GM21515 (cell line): ENCODE measurements around the gene ARRB1.
A peak's percentile ranks its signal among the peaks of the same experiment; 100 is the strongest.
"Not testable (repeated sequence)": the region's sequence is repeated elsewhere in the genome, so short reads cannot be mapped to it uniquely, and the experiment has no call there.

ENCODE experiments used
- ATAC-seq: cut with Tn5 transposase; IDR thresholded peaks from one replicate; pipeline ENCODE4 v1.9.1; 2021; ENCODE audit not compliant: unreplicated experiment

Gene ARRB1

DNA sequence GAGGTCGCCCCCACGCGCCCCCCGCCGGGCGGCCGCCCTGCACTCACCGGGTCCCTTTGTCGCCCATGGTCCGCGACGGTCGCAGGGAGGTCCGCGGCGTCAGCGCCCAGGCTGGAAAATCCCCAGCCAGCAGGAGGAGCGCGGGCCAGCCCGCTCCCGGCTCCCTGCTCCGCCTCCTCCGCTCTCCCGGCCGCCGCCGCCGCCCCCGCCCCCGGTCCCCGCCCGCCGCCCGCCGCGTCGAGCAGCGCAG is at the start of gene ARRB1:
ARRB1 (minus strand) TSS at position 121 of the 250 bp plus-strand sequence; CDS start at position 67, 54 bp downstream.
- no peak for ATAC-seq

DNA sequence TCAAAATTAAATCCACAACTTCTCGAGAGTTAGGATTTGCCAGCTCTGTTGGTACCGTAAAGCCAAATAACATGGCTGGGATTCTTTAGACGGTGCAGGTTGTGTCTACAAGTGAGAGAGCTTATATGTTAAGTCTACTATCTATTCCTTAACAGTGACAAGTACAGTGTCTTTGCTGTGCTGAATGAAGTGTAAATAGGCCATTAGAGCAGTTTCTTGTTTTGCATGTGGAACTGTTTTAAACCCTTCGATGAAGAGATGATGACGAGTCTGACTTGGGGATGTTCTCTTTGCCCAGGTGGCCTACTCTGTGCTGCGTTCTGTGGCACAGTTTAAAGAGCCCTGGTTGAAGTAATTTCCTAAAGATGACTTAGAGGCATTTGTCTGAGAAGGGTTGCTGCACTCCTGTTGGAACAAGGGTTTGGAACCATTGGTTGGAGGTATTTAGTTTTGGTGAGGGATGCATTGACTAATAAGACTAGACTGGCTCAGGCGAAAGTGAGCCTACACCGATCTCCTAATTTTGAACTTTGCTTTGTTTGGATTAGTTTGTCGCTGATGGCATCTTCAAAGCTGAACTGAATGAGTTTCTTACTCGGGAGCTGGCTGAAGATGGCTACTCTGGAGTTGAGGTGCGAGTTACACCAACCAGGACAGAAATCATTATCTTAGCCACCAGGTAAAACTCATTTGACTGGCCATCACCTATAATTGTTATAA is 48.8 kb upstream of the ARRB1 start:
- ATAC-seq: no peak

DNA sequence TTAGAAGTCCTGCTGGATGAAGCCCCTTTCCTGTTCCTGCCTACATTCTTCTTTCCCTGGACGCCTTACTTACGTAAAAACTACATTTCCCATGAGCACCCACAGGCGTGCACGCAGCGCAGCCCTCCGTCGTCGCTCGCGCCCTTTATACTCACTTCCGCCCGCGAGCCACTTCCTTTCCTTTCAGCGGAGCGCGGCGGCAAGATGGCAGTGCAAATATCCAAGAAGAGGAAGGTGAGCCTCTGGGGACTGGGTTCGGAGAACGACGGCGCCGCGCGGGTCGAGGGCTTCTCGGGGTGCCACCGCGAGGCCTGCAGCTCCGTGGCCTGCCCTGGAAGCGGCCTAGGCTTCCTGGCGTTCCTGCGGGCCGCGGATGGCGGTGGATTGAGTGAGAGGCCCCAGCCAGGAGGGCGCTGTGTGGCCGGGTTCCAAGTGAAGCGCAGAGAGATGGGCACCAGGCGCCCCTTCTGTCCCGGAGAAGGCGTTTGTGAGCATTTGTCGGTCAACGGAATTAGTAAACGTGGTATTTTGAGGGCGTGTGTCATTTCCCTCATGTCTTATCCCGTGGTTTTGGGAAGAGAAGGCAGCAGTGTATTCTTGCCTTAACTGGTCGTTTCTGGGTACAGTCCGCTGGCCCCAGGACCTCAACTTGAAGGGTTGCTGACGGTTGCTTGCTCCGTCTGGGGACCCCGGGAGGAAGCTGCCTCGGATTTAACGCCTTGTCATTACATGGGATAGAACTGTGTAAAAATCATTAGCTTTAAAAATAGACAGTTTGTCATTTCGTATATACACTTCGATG is 48.1 kb upstream of the ARRB1 start, which contains the start of gene RPS3:
RPS3 (plus strand) TSS at position 175 of the 802 bp plus-strand sequence; CDS start at position 205, 30 bp downstream.
- ATAC-seq: peak; percentile 83

DNA sequence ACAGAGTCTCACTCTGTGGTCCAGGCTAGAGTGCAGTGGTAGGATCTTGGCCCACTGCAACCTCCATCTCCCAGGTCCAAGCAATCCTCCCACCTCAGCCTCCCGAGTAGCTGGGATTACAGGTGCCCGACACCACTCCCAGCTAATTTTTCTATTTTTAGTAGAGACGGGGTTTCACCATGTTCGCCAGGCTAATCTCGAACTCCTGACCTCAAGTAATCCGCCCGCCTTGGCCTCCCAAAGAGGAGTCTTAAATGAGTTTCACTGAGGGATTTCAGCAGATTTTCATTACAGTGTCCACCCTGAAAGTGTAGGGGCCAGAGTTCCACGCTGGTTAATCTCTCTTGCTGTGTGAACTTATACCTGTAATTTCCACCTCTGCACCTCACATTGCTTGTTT is 47.4 kb upstream of the ARRB1 start:
- ATAC-seq: no peak

DNA sequence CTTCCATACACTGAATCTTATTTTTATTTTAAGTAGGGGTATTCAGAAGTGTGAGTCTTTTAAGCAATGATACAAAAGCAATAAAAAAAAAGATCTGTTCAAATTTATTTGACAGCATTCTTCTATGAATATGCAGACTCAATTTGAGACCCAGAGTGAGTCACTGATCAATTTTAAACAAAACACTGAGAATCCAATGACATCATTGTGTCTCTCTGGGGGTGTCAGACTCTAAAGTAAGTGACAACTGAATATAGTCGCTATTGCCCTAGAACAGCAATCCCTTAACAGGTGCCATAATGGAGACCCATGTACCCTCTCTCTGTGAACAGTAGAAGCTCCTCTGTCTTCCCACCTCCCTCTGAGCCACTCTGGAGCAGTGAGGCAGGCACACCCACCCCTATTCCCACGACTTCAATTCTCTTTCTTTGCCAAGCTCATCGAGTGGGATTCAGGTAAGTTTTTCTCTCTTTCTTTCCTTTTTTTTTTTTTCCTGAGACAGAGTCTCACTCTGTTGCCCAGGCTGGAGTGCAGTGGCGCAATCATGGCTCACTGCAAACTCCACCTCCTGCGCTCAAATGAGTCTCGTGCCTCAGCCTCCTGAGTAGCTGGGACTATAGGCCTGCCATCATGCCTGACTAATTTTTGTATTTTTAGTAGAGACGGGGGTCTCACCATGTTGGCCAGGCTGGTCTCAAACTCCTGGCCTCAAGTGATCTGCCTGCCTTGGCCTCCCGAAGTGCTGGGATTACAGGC is 42.8 kb upstream of the ARRB1 start:
- no peak for ATAC-seq

DNA sequence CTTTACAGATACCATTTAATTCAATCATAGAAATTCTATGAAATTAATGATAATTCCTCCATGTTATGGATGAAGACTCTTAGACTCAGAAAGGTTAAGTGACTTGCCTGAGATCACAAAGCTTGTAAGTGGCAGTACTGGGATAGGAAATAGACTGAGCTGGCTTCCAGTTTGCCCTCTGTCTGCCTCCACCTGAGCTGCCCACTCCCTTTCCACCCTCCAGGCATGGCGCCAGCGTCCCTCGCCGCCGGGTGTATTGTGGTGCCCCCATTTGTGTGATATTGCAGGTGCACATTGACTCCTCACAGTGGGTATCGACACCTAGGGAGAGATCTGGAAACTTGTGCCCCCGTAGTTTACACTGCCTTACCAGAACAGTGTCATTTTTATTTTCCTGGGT is 38.5 kb upstream of the ARRB1 start:
- no peak for ATAC-seq

DNA sequence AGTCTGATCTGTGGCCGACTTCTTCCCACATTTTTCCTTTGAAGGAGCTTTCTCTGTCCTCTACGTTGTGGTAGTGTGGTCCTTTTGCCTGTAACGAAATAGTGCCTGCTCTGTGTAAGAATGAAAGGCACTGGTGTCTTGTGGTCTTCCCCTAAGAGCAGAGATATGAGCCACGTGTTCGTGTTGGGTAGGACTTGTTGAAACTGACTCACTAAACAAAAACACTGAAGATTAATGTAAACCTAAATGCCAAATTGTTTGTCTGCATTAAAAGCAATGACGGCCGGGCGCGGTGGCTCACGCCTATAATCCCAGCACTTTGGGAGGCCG is 37.8 kb upstream of the ARRB1 start:
- ATAC-seq: no peak

DNA sequence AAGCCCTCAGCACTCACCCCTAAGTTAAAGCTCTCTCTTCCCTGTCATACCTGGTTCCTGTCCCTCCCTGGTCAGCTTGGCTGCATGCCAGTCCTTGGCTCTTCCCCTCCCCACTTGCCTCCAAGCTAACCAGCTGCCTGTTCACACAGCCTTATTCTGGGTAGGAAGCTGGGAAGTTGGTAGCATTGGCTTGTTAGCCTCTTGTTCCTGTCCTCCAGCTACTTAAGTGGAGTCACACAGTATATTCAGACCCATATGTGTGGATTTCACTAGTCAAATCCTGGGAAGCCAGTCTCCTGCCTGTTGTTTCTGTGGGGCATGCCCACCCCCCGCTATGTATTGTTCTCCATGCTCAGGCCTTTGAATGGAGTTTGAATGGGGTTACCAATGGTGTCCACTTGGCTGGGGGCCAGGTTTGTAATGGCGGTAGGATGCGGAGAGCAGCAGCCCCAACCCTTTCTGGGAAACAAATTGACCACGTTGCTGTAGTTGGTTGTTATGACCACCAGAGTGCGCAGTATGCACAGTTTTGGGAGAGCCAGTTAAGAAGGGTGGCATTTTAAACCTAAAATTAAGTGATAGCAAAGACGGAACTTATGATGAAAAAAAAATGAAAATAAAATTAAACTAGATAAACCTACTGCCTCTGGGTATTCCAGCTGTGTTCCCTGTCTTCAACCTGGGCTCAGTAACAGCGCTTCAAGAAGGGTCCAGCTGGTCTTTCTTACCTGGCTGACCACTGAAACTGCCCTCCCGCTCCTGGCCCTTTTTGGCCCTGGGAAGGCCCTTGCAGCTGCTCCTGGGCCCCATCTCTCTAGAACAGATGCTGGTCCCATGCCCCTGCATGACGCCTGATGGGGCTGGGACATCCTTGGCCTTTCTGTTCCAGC is 37.2 kb upstream of the ARRB1 start:
- ATAC-seq: no peak

DNA sequence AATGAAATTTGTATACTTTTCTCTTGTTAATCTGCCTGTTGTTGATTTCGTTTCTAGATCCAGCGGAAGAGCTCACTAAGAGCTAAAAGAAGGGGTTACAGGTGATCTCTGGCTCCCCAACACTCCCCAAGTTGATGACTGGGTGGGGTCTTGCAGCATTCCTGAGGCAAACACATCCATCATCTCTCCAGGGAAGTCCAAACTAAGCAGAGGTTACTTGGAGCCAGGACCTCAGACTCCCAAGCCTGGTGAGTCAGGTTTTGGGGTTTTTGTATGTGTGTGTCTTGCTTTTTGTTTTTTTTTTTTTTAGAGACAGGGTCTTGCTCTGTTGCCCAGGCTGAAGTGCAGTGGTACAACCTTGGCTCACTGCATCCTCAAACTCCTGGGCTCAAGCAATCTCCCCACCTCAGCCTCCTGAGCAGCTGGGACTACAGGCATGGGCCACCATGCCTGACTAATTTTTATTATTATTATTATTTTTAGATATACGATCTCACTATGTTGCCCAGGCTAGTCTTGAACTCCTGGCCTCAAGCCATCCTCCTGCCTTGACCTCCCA is 36.4 kb upstream of the ARRB1 start:
- ATAC-seq: no peak

DNA sequence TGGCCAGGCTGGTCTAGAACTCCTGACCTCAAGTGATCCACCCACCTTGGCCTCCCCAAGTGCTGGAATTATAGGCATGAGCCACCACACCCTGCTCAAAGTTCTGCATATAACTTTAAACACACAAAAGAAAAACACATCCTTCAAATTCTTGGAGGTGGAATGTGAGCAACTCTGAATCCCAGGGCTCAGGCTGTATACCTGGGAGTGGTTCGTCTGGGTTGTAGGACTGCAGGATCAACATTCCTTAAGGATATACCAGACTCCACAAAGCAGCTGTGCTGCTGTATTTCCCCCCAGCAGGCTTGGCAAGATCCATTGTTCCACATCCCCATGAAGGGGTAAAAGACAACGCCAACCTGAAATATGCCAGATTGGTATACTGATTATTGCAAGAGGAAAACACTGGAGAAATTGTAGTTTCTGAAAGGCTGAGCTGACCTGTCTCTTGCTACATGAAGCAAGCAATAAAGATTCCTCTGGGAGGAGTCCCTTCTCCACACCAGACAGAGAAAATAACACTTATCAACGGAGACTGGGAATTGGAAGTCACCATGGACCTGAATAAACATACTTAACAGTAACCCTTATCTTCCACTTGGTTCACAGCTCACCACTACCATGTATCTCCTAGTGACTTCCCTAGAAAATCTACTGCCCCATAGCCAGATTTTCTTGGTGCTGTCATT is 35.6 kb upstream of the ARRB1 start:
- ATAC-seq: no peak

DNA sequence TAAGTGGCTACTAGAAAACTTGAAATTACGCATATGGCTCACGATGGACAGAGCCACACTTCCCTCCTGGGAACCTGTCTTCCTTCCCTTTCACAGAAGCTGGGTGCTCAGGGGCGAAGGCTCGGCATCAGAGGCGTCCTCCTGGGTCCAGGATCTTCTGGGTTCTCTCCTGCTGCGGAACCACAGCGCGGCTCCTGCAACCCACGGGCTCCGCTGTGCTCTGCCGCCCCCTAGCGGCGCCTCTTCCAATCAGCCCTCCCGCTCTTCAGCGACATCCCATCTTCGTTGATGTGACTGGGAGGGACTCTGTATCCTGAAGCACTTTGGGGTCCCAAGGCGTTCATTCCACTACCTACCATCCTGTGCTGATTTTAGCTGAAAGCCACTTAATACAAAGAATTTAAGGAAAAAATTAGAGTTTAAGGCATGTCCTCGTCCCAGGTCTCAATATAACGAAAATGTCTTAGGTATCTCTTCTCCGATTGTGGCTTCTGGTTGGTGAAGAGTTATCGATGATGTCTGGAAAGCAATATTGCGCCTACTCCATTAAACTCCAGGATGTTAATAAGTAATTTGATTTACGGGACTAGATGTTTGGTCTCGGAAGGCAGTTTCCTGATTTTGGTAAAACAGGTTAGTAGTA is 33.1 kb upstream of the ARRB1 start:
- ATAC-seq: no peak

DNA sequence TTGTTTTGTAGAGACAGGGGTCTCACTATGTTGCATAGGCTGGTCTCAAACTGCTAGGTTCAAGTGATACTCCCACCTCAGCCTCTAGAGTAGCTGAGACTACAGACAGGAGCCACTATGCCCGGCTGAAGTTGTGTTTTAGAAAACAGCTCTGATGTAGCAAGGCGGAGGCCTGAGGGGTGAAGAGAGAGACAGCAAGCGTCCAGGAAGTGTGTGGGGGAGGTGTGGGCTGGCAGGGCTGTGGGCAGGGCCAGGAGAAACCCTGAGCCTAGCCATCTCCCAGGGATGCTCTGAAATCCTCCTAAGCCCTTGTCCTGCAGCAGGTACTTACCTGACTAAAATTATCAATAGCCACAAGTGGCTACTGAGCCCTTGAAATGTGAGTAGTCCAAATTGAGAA is 31.8 kb upstream of the ARRB1 start:
- ATAC-seq: no peak

DNA sequence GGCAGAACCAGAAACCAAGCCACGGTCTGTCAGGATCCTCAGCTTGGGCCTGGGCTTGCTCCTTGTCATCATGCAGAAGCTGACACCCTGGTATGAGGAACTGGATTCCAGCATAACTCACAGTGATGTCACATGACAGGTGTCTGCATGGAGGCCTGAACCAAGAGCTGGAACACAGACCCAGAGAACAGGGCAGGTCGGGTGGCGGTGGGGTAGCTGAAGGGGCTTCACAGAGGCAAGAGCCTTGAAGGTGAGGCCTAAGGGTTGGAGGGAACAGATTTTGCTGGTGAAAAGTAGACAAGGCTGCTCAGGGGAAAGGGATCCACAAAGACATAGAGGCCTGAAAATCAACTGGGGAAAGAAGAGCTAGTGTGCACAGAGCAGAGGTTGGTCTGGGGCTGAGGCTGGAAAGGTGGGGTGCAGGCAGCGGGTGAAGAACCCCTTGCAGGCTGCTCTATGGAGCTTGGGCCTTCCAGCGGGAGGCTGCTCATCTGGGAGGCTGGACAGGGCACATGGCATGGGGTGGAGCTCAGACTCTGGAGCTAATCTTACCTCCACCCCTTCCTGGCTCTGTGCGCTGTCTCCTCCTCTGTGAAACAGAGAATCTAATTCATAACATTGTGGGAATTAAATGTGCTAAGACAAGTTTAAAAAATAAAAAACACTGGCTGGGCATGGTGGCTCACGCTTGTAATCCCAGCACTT is 29.4 kb upstream of the ARRB1 start:
- ATAC-seq: no peak

DNA sequence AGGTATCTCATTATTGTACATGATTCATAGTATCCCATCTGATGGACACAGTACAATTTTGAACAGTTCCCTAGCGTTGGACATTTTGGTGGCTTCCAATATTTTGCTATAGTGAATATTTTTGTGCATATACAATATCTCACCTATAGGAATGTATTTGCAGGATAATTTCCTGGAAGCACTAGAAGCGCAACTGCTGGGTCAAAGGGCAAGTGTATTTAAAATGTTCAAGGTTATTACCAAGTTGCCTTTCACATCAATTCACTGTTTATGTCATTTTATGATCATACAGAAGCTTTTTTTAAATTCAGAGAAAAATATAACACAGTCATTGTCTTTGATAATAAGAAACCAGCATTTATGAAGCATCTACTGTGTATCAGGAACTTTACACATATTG is 28.8 kb upstream of the ARRB1 start:
- no peak for ATAC-seq

DNA sequence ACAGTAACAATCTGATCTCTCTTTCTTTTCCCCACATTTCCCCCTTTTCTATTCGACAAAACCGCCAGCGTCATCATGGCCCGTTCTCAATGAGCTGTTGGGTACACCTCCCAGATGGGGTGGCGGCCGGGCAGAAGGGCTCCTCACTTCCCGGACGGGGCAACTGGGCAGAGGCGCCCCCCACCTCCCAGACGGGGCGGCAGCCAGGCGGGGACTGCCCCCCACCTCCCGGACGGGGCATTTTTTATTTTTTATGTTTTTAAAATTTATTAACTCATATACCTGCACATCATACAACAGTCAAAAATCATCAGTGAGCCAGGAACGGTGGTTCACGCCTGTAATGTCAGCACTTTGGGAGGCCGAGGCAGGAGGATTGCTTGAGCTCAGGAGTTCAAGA is 27.3 kb upstream of the ARRB1 start:
- not testable (repeated sequence) for ATAC-seq

DNA sequence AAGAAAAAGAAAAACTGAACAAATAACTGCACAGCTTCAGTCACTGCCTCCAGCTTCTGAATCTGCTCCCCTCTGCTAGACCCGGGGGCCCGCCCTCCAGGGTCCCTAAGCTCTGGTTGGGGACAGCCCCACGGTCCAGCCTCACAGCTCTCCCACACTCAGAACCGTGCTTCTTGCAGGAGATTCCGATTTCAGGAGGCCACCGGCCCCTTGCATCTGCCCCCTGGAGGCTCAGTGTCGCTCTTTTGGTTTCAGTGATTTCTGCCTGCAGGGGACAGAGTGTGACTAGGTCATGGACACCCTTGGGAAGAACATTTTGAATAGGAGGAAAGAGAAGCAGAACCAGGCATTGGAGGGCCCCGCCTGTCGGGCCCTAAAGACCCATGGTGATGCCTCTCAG is 24.7 kb upstream of the ARRB1 start:
- ATAC-seq: no peak

DNA sequence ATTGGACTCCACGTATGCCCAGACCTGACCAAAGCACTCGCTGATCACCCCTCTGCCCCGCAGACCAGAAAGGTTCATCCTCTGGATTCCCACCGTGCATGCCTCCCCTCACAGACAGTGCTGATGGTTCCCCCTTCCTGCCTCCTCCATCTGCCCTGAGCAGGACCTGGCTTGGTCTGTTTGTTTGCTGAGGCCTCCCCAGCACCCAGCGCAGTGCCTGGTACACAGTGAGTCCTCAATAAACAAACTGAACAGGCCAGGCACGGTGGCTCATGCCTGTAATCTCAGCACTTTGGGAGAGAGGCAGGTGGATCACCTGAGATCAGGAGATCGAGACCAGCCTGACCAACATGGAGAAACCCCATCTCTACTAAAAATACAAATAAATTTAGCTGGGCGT is 24.2 kb upstream of the ARRB1 start:
- ATAC-seq: no peak

DNA sequence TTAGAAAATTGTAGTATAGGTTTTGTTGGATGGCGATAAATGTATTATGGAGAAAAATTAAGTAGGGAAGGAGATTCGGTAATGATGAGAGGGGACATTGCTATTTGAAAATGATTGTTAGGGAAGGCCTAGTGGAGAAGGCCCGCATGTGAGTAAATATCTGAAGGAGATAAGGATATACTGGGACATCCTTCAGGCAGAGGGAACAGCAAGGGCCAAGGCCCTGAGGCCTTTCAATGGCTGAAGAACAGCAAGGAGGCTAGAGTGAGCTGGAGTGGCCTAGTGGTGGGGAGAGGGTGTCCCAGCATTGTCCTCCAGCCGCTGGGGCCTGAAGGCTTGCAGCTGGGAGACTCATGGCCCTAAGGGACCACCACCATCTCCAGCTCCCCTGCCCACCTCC is 23.2 kb upstream of the ARRB1 start:
- ATAC-seq: no peak

DNA sequence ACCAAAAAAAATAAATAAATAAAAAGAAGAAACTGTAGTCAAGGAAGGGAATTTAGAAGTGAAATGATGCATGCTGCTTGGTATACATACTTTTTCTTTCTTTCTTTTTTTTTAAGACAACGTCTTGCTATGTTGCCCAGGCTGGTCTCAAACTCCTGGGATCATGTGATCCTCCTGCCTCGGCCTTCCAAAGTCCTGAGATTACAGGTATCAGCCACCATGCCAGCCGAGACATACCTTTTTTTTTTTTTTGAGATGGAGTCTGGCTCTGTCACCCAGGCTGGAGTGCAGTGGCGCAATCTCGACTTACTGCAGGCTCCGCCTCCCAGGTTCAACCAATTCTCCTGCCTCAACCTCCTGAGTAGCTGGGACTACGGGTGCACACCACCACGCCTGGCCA is 21.7 kb upstream of the ARRB1 start:
- no peak for ATAC-seq
